ENCODE data around the gene APOL3.
"Not testable (repeated sequence)": the region's sequence is repeated elsewhere in the genome, so short reads cannot be mapped to it uniquely, and the experiment has no call there.

APOL3 gene

DNA sequence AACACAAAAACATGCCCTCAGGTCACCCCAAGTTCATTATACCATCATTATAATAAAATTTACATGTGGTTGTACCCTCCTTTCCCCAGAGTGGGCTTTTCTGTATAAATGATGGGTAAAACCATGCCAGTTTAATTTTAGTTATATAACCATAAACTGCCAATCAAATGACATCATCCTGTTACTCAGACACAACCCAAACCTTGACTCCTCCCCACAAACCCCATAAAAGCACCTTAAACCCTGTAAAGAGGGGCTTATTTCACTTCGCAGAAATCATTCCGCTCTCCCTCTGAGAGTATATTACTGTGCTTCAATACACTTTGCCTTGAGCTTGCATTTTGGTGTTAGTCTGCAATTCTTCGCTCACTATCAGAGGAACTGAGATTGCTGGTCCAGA is 5.5 kb upstream of the APOL3 start:
- H3K4me3 ChIP-seq (ENCODE audit: low read length), result no peak overlapping the region
- TF ChIP-seq, protein P1, sequence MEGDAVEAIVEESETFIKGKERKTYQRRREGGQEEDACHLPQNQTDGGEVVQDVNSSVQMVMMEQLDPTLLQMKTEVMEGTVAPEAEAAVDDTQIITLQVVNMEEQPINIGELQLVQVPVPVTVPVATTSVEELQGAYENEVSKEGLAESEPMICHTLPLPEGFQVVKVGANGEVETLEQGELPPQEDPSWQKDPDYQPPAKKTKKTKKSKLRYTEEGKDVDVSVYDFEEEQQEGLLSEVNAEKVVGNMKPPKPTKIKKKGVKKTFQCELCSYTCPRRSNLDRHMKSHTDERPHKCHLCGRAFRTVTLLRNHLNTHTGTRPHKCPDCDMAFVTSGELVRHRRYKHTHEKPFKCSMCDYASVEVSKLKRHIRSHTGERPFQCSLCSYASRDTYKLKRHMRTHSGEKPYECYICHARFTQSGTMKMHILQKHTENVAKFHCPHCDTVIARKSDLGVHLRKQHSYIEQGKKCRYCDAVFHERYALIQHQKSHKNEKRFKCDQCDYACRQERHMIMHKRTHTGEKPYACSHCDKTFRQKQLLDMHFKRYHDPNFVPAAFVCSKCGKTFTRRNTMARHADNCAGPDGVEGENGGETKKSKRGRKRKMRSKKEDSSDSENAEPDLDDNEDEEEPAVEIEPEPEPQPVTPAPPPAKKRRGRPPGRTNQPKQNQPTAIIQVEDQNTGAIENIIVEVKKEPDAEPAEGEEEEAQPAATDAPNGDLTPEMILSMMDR (conservative IDR thresholded peaks at IDR 0.05; ENCODE audit: low read depth, low read length), result no peak
- DNase-seq (ENCODE audit: low read depth), result no peak

DNA sequence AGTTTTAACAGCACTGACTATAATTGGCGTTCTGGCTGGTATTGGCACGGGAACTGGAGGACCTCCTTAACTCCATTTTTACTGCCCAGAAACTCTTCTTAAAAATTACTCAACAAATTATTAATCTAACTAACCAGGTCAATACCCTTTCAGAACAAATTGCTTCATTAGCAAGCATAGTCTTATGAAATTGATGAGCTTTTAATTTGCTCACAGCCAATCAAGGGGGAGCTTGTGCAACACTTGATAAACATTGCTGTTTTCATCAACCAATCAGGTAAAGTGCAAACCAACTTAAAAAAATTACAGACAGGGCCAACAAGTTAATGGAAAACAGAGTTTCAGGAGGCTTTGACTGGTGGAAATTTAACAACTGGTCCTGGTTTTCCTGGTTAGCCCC is 4.6 kb upstream of the APOL3 start:
- H3K4me3 ChIP-seq (ENCODE audit: low read length), result no peak overlapping the region
- no peak for DNase-seq (ENCODE audit: low read depth)
- TF ChIP-seq, protein P1 (conservative IDR thresholded peaks at IDR 0.05; ENCODE audit: low read depth, low read length), result no peak

DNA sequence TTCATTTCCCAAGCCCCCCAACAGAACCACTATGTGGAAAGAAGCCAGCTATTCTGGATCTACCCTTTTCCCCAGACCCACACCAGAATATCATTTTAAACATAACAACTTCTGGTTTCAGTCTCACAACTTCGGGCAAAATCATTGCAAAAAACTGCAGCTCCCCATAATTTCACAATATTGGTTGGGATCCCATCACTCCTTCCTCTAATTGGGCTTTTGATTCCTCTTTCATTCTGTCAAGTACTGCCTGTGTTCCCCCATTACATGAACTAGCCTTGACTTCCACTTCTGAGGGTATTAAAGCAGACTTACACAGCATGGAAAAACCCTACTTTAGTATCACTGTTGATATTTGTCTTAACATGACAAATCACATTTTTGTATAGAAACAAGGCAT is 4.1 kb upstream of the APOL3 start:
- TF ChIP-seq, protein P1 (conservative IDR thresholded peaks at IDR 0.05; ENCODE audit: low read depth, low read length), result no peak
- no peak for DNase-seq (ENCODE audit: low read depth)
- H3K4me3 ChIP-seq (ENCODE audit: low read length), result no peak overlapping the region

DNA sequence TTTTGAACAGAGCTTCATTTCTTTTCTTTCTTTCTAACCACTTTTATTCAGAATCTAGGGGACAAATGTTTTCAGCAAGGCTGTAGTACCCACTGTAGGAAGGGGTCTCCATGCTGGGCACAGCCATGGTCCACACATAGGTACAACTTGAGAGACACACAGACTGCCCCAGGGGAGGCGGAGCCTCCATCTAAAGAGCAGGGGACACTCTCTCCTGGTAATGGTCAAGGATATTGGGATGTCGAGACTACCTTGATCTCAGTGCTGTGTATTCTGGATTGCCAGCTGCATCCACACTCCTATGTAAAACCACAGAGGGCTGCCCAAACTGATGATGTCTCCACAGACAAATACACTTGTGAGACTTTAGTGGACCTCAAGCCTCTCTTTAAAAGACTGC is 2.9 kb upstream of the APOL3 start:
- H3K4me3 ChIP-seq (ENCODE audit: low read length), result no peak overlapping the region
- TF ChIP-seq, protein P1 (conservative IDR thresholded peaks at IDR 0.05; ENCODE audit: low read depth, low read length), result no peak
- no peak for DNase-seq (ENCODE audit: low read depth)

DNA sequence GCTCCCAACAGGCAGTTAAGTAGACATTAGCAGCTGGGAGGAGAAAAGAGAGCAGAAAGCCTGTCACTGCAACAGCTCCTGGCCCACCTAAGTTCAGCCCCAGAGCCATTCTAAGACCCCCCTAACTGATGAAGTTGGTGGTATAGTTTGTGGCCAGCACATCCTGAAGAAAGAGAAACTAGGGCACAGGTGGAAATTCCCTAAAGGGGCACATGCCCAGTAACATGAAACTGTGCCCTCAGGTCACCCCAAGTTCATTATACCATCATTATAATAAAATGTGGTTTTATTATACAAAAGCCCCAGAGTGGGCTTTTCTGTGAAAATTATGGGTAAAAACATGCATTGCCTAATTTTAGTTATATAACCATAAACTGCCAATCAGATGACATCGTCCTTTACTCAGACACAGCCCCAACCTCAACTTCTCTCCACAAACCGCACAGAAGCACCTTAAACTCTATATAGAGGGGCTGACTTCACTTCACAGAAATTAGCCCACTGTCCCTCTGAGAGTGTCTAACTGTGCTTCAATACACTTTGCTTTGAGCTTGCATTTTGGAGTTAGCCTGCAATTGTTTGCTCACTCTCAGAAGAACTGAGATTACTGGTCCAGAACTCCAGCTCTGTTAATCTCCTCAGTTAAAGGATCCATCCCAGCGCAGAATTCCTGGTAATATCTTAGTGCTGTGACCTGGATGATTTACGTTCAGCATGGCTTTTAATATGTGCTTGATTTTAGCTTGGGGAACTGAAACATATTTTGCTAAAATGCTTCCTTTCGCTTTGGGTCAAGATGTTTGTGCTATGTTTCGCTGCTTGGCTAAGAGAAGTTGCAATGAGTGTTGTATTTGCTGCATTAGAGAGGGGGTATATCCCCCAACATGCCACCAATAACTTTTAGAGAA is 1.8 kb upstream of the APOL3 start:
- no peak for DNase-seq (ENCODE audit: low read depth)
- no peak overlapping the region for H3K4me3 ChIP-seq (ENCODE audit: low read length)
- TF ChIP-seq, protein P1 (conservative IDR thresholded peaks at IDR 0.05; ENCODE audit: low read depth, low read length), result no peak

DNA sequence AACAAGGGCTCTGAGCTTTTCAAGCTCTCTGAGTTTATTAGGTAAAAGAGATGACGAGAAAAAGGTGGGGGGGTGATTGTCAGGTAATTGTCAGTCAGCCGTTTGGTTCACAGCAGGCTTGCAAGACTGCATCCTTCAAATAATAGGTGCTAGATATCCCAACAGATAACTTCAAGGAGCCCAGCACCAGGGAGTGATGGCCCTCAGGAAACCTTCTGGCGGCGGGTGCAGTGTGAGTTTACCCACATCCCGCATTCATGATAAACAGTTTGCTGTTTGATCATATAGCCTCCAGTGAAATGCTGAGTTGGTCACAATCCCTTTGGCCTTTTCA is 1.2 kb upstream of the APOL3 start:
- DNase-seq (ENCODE audit: low read depth); H3K4me3 ChIP-seq (ENCODE audit: low read length): not testable (repeated sequence)

DNA sequence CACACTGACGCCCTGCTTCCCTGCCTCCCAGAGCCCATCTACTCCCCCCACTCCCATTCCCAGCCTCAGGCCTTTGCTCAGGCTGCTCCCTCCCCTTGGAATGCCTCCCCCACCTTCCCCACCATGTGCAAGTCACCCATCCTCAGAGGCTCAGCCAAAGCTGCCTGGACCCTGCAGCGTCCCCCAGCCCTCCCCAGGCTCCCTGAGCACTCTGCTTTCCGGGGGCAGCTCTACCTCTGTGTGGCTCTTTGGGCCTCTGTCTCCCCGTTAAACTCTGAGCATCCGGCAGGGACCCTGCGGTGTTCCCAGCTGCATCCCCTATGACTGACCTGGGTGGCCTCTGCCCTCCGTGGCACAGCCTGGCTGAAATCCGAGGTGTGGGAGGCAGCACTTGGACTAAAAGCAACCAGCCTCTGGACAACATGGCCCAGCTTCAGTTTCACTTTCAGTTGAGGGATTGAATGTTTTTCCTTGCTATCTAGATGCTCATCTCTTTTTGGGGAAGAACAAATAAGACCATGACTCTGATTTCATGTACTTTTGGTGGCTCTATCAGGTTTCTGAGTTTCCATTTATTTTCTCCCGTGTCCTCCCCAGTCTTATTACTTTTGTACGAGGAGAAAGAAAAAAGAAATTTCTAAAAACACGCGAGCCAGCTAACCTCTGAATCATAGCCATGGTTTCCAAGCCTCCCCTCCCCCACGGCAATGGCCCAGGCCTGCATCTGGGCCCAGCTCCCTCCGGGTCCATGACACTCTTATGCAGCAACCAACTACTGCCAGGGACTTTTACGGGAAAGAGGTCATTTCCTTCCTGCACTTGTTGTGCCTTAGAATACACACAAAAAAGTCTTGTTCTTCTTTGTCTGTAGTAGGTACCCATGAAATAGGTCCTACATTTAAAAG is 3.8 kb downstream of the APOL3 start:
- no peak for DNase-seq (ENCODE audit: low read depth)
- no peak overlapping the region for H3K4me3 ChIP-seq (ENCODE audit: low read length)
- TF ChIP-seq, protein P1 (conservative IDR thresholded peaks at IDR 0.05; ENCODE audit: low read depth, low read length), result no peak

Measured in retinal pigment epithelial cell (primary cell).